ENCODE data around the gene MTRF1L.
A peak's percentile ranks its signal among the peaks of the same experiment; 100 is the strongest.

The MTRF1L gene, protein sequence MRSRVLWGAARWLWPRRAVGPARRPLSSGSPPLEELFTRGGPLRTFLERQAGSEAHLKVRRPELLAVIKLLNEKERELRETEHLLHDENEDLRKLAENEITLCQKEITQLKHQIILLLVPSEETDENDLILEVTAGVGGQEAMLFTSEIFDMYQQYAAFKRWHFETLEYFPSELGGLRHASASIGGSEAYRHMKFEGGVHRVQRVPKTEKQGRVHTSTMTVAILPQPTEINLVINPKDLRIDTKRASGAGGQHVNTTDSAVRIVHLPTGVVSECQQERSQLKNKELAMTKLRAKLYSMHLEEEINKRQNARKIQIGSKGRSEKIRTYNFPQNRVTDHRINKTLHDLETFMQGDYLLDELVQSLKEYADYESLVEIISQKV

DNA sequence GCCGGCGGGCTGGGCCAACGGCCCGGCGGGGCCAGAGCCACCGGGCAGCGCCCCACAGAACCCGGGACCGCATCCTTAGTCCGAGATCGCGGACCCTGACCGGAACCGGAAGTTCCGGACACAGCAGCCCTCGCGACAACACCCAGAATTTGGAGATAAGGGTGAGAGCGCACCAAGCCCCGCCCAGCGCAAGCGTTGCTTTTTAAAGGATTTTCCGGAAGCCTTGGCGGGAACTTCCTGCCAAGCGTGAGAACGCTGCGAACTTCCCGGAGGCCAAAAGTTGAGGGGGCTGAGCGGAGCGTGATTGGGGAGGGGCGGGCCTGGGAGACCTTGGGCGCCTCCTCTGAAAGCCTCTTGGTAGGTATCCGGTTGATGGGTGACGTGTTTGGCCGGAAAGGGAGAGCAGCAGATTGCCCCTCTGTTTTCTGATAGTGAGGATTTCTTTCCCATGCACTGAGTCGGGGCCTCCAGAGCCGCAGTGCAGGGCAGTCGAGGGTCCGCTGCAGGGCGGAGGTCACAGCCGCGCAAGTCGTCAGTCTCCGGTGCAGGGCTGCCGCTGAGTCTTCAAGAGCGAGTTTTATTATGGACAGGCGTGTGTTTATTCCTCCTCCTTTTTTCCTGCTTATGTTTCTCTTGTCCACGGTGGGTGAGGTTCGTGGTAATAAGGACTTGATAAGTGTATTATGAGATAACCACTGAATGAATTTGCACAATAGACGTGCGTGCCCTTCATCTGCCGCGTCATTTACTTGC, at the start of gene MTRF1L:
Gene MTRF1L, minus strand, starts transcription at position 97 of the 753 bp plus-strand sequence. Its CDS starts 24 bp downstream, at position 73.
- H3K36me3 ChIP-seq (replicated peaks) = peaks cover 3% of the 10 kb centered on the region
- in situ Hi-C loops (cut with HindIII; ENCODE audit: low pct_ligation_motif_present, low sequenced_read_pairs) = no loop called here
- TF ChIP-seq, protein P1, sequence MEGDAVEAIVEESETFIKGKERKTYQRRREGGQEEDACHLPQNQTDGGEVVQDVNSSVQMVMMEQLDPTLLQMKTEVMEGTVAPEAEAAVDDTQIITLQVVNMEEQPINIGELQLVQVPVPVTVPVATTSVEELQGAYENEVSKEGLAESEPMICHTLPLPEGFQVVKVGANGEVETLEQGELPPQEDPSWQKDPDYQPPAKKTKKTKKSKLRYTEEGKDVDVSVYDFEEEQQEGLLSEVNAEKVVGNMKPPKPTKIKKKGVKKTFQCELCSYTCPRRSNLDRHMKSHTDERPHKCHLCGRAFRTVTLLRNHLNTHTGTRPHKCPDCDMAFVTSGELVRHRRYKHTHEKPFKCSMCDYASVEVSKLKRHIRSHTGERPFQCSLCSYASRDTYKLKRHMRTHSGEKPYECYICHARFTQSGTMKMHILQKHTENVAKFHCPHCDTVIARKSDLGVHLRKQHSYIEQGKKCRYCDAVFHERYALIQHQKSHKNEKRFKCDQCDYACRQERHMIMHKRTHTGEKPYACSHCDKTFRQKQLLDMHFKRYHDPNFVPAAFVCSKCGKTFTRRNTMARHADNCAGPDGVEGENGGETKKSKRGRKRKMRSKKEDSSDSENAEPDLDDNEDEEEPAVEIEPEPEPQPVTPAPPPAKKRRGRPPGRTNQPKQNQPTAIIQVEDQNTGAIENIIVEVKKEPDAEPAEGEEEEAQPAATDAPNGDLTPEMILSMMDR (IDR thresholded peaks at IDR 0.05; ENCODE audit: low read depth, low read length, missing control alignments) = no peak
- H3K4me3 ChIP-seq (ENCODE audit: low read depth, low read length) = peak within 1 kb of the TSS; percentile 75
- peak within 1 kb of the TSS; percentile 96 for H3K27ac ChIP-seq
- no peaks in the 10 kb centered on the region for H3K27me3 ChIP-seq (replicated peaks)
- DNase-seq = peak; percentile 97

DNA sequence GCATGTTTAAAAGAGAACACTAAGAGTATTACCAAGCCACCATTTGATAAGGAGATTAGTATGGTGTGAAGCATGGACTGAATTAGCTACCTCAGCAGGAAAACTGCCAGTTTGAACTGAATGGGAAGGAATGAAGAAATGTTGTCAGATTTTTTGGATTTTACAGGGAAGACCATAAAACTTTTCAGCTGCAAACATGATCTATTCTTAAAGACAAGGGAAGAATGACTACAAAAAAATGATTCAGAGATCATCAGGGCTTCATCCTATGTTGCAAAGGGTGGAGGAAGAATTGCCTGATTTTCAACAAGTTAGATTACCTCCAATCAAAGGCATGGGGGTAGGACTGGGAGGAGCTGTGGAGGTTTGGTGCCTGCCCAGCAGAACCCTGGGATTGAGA, 49.3 kb upstream of the MTRF1L start:
- no peak overlapping the region for H3K4me3 ChIP-seq (ENCODE audit: low read depth, low read length)
- no peaks in the 10 kb centered on the region for H3K27me3 ChIP-seq (replicated peaks)
- H3K36me3 ChIP-seq (replicated peaks) = no peaks in the 10 kb centered on the region
- no peak overlapping the region for H3K27ac ChIP-seq
- TF ChIP-seq, protein P1 (IDR thresholded peaks at IDR 0.05; ENCODE audit: low read depth, low read length, missing control alignments) = no peak
- in situ Hi-C loops (cut with HindIII; ENCODE audit: low pct_ligation_motif_present, low sequenced_read_pairs) = no loop called here
- DNase-seq = no peak

DNA sequence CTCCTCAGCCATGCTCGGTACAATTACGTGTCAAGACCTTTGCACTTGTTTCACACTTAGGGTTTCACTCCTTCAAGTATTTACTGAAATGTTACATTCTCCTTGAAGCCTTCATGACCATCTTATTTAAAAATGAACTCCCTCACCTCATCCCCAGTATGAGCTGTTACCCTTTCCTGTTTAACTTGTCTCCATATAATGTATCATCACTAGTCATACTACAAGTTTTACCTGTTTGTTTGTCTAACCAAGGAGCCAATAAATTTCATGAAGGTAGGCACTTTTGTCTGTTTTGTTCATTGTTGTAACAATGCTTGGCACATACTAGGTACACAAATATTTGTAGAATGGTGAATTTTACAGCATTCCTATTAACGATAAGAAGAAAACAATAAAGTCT, 46.1 kb upstream of the MTRF1L start:
- Histone ChIP-seq H3K27ac (no peak overlapping the region), H3K36me3 (replicated peaks) (no peaks in the 10 kb centered on the region), H3K4me3 (ENCODE audit: low read depth, low read length) (no peak overlapping the region), H3K27me3 (replicated peaks) (no peaks in the 10 kb centered on the region)
- in situ Hi-C loops (cut with HindIII; ENCODE audit: low pct_ligation_motif_present, low sequenced_read_pairs) = no loop called here
- TF ChIP-seq, protein P1 (IDR thresholded peaks at IDR 0.05; ENCODE audit: low read depth, low read length, missing control alignments) = no peak
- no peak for DNase-seq

DNA sequence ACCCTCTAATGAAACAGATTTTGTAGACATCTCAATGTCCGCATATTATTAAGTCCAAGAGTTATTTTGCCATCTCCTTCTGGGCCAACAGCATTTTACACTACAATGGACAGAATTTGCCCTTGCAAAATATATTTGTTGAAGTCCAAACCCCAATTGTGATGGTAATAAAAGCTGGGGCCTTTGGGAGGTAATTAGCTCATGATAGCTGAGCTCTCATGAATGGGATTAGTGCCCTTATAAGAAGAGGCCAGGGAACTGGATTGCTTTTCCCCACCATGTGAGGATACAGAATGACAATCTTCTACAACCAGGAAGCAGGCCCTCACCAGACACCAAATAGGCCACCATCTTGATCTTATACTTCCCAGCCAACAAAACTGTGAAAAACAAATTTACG, 44.9 kb upstream of the MTRF1L start:
- no peak for DNase-seq
- Histone ChIP-seq H3K27me3 (replicated peaks) (no peaks in the 10 kb centered on the region), H3K27ac (no peak overlapping the region), H3K36me3 (replicated peaks) (no peaks in the 10 kb centered on the region), H3K4me3 (ENCODE audit: low read depth, low read length) (no peak overlapping the region)
- TF ChIP-seq, protein P1 (IDR thresholded peaks at IDR 0.05; ENCODE audit: low read depth, low read length, missing control alignments) = no peak
- in situ Hi-C loops (cut with HindIII; ENCODE audit: low pct_ligation_motif_present, low sequenced_read_pairs) = no loop called here

DNA sequence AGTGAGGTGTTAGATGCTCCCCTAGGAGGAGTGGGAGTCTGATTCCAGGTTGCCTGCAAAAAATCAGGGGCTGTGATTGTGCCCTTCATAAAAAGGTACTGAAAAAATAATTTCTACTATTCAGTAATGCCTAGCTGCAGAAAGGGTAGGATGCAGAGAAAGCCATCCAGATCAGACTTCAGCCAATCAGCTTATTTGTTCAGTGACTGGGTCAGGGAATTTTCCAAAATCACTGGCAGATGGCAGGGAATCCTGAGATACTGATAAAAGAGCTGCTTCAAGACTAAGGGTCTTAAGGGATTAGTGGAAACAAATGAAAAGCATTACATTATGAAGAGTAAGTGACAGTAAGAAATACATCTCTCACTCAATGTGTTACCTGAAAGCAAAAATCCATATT, 42.8 kb upstream of the MTRF1L start:
- in situ Hi-C loops (cut with HindIII; ENCODE audit: low pct_ligation_motif_present, low sequenced_read_pairs) = no loop called here
- DNase-seq = no peak
- TF ChIP-seq, protein P1 (IDR thresholded peaks at IDR 0.05; ENCODE audit: low read depth, low read length, missing control alignments) = no peak
- Histone ChIP-seq H3K27ac (no peak overlapping the region), H3K36me3 (replicated peaks) (no peaks in the 10 kb centered on the region), H3K27me3 (replicated peaks) (no peaks in the 10 kb centered on the region), H3K4me3 (ENCODE audit: low read depth, low read length) (no peak overlapping the region)

Measured in brain microvascular endothelial cell (primary cell).